GM18867 (cell line): Measurements from ENCODE around the gene ALG3.

Source experiments
- ATAC-seq: cut with Tn5 transposase; IDR thresholded peaks from one replicate; pipeline ENCODE4 v1.9.1; 2021; ENCODE audit warnings: mild to moderate bottlenecking, moderate library complexity; ENCODE audit not compliant: unreplicated experiment

ALG3 gene

GRCh38 chr3:184236033-184236410, 12.7 kb downstream of the ALG3 start:
- no peak for ATAC-seq

- ATAC-seq, result no peak
Measured at GRCh38 chr3:184235381-184236032, 13.3 kb downstream of the ALG3 start.

GRCh38 chr3:184234671-184235380, 13.9 kb downstream of the ALG3 start:
- no peak for ATAC-seq

- no peak for ATAC-seq
Measured at GRCh38 chr3:184234224-184234623, 14.5 kb downstream of the ALG3 start.

DNA sequence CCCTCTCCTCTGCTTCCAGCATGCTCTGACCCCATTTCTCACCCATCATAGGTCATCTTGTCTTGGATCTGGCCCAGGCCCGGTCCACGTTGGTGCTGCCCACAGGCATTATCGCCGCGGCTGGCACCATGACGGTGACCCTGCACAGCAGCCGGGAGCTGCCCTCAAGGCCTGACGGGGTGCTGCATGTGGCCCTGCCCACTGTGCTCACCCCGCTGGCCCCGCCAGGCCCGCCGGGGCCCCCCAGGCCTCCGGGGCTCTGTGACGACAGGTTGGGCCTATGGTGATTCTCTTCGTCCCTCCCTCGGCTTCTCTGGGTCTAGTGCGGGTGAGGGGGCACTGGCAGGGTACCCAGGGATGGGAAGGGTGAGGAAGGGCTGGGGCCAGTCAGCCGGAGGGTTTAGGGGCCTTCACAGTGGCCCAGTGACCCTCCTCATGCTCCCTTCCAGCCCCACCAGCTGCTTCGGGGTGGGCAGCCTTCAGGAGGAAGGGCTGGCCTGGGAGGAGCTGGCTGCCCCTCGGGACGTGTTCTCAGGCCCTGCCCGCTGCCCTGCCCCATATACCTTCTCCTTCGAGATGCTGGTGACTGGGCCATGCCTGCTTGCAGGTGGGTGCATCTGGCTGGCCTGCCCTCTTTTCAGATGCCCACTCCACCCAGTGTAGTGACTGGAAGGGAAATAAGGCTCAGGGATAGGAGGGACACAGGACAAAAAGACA, 15.5 kb downstream of the ALG3 start:
- no peak for ATAC-seq

GRCh38 chr3:184231671-184232070, 17.1 kb downstream of the ALG3 start:
- ATAC-seq, result no peak

- ATAC-seq, result no peak
Measured at GRCh38 chr3:184230603-184231528, 17.9 kb downstream of the ALG3 start.

DNA sequence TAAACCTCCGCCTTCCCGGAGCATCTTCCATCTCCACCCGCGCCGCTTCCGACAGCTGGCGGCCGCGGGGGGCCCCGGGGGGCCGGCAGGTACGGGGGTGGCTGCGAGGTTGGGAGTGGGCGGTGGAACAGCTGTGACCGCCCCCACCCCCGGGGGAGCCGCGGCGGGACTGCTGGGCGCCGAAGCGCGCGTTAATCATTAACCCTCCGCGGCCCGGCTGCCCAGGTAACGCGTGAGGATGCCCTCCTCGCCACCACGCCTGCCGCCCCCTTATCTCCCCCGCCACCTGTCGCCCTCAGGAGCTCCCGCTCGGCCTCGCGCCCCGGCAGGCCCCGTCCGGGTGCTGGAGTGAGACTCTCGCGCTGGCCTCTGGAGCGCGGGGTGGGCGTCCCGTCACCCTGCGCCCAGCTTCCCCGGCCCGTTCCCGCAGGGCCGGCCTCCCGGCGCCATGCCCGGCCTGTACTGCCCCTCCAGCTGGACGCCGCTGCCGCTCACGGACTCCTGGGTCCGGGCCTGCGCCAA, 18.6 kb downstream of the ALG3 start:
- ATAC-seq, result no peak

- ATAC-seq, result peak; percentile 82
Measured at GRCh38 chr3:184229394-184230080, 19.2 kb downstream of the ALG3 start, which contains the start of gene VWA5B2. VWA5B2 (plus strand) TSS chr3:184229585; CDS start chr3:184230529, 944 bp downstream.

GRCh38 chr3:184228376-184229137, 20.2 kb downstream of the ALG3 start:
- no peak for ATAC-seq

- peak; percentile 36 for ATAC-seq
Measured at GRCh38 chr3:184227481-184227935, 21.3 kb downstream of the ALG3 start.

DNA sequence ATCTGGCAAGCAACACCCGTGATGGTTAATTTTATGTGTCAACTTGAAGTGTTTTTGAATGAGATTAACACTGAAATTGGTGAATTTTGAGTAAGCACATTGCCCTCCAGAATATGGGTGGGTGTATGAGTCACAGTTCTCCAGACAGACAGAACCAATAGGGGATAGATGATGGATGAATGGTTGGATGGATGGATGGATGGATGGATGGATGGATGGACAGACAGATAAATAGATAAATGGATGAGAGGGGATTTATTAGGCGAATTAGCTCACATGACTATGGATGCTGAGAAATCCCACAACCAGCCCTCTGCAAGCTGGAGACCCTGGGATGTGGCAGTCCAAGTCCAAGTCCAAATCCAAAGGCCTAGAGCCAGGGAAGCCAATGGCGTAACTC, 24.8 kb downstream of the ALG3 start:
- ATAC-seq, result no peak

- no peak for ATAC-seq
Measured at GRCh38 chr3:184222521-184222920, 26.2 kb downstream of the ALG3 start.

DNA sequence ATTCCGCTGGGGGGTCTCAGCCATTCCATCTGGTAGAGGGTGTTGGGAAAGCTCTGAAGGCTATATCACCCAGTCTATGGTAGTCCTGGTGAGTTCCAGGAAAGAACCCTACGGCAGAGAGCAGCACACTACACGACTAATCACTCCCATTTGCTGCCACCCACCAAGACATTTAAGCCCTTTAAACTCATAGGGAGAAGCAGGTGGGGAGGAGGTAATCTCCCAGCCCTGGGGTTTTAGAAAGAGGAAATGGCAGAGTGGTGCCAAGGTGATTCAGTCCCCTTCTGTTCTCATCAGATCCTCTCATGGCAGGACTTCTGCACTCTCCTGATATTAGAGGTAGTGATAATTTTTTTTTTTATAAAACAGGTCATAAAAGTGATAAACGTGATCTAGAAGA, 29.9 kb downstream of the ALG3 start:
- ATAC-seq, result no peak

DNA sequence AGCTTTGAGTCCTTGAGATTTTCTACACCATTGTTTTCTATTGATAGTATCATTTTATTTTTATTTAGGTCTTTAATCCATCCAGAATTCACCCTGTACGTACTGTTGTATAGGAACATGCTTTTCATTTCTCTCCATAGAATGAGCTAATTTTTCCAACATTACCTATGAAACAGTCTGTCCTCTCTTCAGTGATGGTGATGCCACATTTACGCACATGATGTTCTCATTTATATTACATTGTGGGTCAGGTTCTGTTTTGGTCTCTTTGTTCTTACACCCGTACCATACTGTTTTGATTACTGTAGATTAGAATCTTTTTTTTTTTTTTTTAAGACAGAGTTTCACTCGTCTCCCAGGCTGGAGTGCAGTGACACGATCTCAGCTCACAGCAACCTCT, 37.0 kb downstream of the ALG3 start:
- no peak for ATAC-seq

DNA sequence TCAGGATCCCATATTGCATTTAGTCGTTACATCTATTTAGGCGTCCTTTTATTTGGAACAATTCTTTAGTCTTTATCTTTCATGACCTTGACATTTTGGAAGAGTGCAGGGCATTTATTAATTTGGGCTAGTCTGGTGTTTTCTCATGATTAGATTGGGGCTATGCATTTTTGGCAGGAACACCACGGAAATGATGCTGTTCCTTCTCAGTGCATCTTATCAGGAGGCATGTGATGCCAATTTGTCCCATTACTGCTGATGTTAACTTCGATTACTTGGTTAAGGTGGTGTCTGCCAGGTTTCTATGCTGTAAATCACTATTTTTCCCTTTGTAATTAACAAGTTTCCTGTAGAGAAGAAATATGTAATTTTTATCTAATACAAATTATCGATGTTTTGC, 37.5 kb downstream of the ALG3 start:
- no peak for ATAC-seq

GRCh38 chr3:184209146-184209923, 39.4 kb downstream of the ALG3 start:
- no peak for ATAC-seq

DNA sequence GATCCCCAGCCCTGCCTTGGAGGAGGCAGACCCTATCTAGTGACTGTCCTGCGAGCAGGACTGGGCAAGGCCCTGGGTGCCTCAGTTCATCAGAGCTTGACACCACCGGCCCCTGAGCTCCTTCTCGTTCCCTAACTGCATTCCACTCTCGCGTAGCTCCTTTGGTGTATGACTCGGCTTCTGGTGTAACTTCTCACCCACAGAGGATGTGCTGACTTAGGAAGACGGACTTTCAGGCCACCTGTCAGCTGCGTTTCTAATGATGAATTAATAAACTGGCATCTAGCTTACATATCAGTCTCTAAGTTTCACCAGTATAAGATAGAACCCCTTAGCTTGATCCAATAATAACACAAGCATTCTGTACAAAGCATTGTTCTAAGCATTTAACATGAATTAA, 45.2 kb downstream of the ALG3 start:
- no peak for ATAC-seq
